B cell (primary cell): ENCODE data around the gene ZNF362. TPM values are rescaled to one million over a fixed set of nuclear protein-coding genes. Genes with fewer than 3 reads are reported as not detected.

Source experiments
- ATAC-seq: fragments of 200-7000 bp; cut with Tn5 transposase; one replicate; pipeline ENCODE4 v1.10.0; 2021; ENCODE audit warnings: low read depth, mild to moderate bottlenecking, moderate number of reproducible peaks, moderate library complexity
- CTCF ChIA-PET: fragments of 350-600 bp; sonication (Branson Sonifier 250); formaldehyde crosslinking; loops from one replicate; lab custom pipeline; 2021; ENCODE audit warnings: antibody characterized with exemption, inconsistent platforms; lab: Charles Lee
- POLR2A ChIA-PET: fragments of 350-600 bp; sonication (Branson Sonifier 250); formaldehyde crosslinking; loops from one replicate; lab custom pipeline; 2021; ENCODE audit warnings: antibody characterized with exemption; lab: Charles Lee
- DNase-seq: peaks from one replicate; pipeline ENCODE4 v3.0.0; 2013
- H2AFZ ChIP-seq: 2 replicates; pipeline ENCODE4 v1.6.1; 2012; ENCODE audit warnings: mild to moderate bottlenecking, low read depth, low read length; ENCODE audit not compliant: insufficient read depth, poor library complexity, severe bottlenecking
- H3K27ac ChIP-seq, 2 donors: 1 replicate in 1 of 2; 2 replicates in 1 of 2; pipeline ENCODE4 v1.5.1; 2012 to 2013; ENCODE audit warnings: low read length in 2 of 2, mild to moderate bottlenecking in 2 of 2, moderate library complexity in 1 of 2
- H3K27me3 ChIP-seq, 4 experiments: fragments of 200-600 bp in 1 of 4; sonication (generic) in 1 of 4; replicated peaks in 1 of 4; 1 replicate in 2 of 4; 2 replicates in 2 of 4; pipeline versions ENCODE4 v1.6.1 to v1.7.0; 2013 to 2016; ENCODE audit warnings: low read length in 3 of 4, mild to moderate bottlenecking in 2 of 4, mixed read lengths in 1 of 4, moderate library complexity in 1 of 4; ENCODE audit not compliant: insufficient read depth in 4 of 4, control insufficient read depth in 3 of 4; ENCODE audit errors: control extremely low read depth in 1 of 4
- H3K36me3 ChIP-seq, 2 experiments: replicated peaks in 1 of 2; 1 replicate in 1 of 2; 2 replicates in 1 of 2; pipeline versions ENCODE4 v1.6.1 to v1.7.1; 2013; ENCODE audit warnings: low read length in 1 of 2; ENCODE audit not compliant: insufficient read depth in 2 of 2, control insufficient read depth in 1 of 2; ENCODE audit errors: control extremely low read depth in 1 of 2, extremely low read depth in 1 of 2
- H3K4me1 ChIP-seq, 2 donors: fragments of 200-600 bp in 1 of 2; sonication (generic) in 1 of 2; 1 replicate in 1 of 2; 2 replicates in 1 of 2; pipeline versions ENCODE4 v1.5.1 to v1.6.1; 2013 to 2017; ENCODE audit warnings: low read length in 2 of 2; ENCODE audit not compliant: control insufficient read depth in 2 of 2, insufficient read depth in 2 of 2
- H3K4me2 ChIP-seq: replicated peaks from 2 replicates; pipeline ENCODE3; 2012; ENCODE audit warnings: mild to moderate bottlenecking, low read depth, low read length; ENCODE audit not compliant: poor library complexity, severe bottlenecking
- H3K4me3 ChIP-seq, 5 experiments: fragments of 200-600 bp in 1 of 5; sonication (generic) in 1 of 5; 1 replicate in 3 of 5; 2 replicates in 2 of 5; pipeline versions ENCODE4 v1.5.1 to v1.7.0; 2011 to 2016; ENCODE audit warnings: low read length in 4 of 5, mild to moderate bottlenecking in 4 of 5, low read depth in 2 of 5, control low read depth in 1 of 5, moderate library complexity in 1 of 5; ENCODE audit not compliant: insufficient read depth in 1 of 5; ENCODE audit errors: control extremely low read depth in 1 of 5, extremely low read depth in 1 of 5
- H3K79me2 ChIP-seq: fragments of 200-600 bp; sonication (generic); one replicate; pipeline ENCODE4 v1.6.0; 2016; ENCODE audit warnings: low read length; ENCODE audit not compliant: control insufficient read depth, insufficient read depth
- H3K9ac ChIP-seq: fragments of 200-600 bp; sonication (generic); 2 replicates; pipeline ENCODE4 v1.6.1; 2017; ENCODE audit warnings: mild to moderate bottlenecking, low read length, moderate library complexity
- H3K9me3 ChIP-seq, 3 donors: one replicate each; pipeline versions ENCODE4 v1.6.1 to v1.7.1; 2013; ENCODE audit warnings: low read length in 2 of 3; ENCODE audit not compliant: control insufficient read depth in 2 of 3, insufficient read depth in 1 of 3; ENCODE audit errors: control extremely low read depth in 1 of 3
- H4K20me1 ChIP-seq: 2 replicates; pipeline ENCODE4 v1.6.0; 2012; ENCODE audit warnings: mild to moderate bottlenecking, low read length; ENCODE audit not compliant: insufficient read depth, control insufficient read depth, poor library complexity, severe bottlenecking
- H3K27ac Mint-ChIP-seq: one replicate; pipeline ENCODE4 v1.8.0; 2021; ENCODE audit warnings: mixed read lengths
- H3K27me3 Mint-ChIP-seq: one replicate; pipeline ENCODE4 v1.8.0; 2021; ENCODE audit warnings: mixed read lengths
- H3K4me1 Mint-ChIP-seq: one replicate; pipeline ENCODE4 v1.8.0; 2021; ENCODE audit warnings: mixed read lengths
- H3K4me3 Mint-ChIP-seq: one replicate; pipeline ENCODE4 v1.8.0; 2021; ENCODE audit warnings: mixed read lengths
- H3K9me3 Mint-ChIP-seq: one replicate; pipeline ENCODE4 v1.8.0; 2022; ENCODE audit warnings: mixed read lengths; ENCODE audit not compliant: insufficient read depth
- CTCF ChIP-seq: fragments of 200-600 bp; IDR thresholded peaks from one replicate; pipeline ENCODE4 v1.8.0; 2022; ENCODE audit warnings: antibody characterized with exemption, mild to moderate bottlenecking
- EZH2 ChIP-seq: IDR thresholded peaks from 2 replicates; pipeline ENCODE4 v1.6.1; 2012; ENCODE audit warnings: borderline replicate concordance, low read depth, mild to moderate bottlenecking, moderate library complexity, low read length; ENCODE audit not compliant: insufficient read depth, poor library complexity, severe bottlenecking
- WGBS: methylation state at CpG from one replicate; pipeline ENCODE4 v1.1.5; 2013; ENCODE audit warnings: missing lambda C conversion rate; ENCODE audit not compliant: insufficient coverage; 5-methylcytosine and 5-hydroxymethylcytosine counted together
- intact Hi-C: fragments of 100-400 bp; cut with micrococcal nuclease; formaldehyde crosslinking; loops from one replicate; pipeline ENCODE4 v1.10.0; 2022
- polyA plus RNA-seq: library from polyadenylated mRNA; depleted of rRNA; stranded (reverse); fragments of >200 nt; gene quantifications from 2 replicates; pipeline ENCODE4 v1.2.3, GENCODE V29; 2012
- total RNA-seq, 2 donors: library from RNA; stranded (reverse); fragments of 120-200 nt in 1 of 2; gene quantifications; 1 replicate in 1 of 2; 2 replicates in 1 of 2; pipeline versions ENCODE4 v1.2.3 to v1.2.4, GENCODE V29; 2013 to 2022

The ZNF362 gene
- total and polyA plus RNA-seq, 2 donors (not counting 1 experiment from before 2014, with no cell fraction given), result 14.0 to 20.4 TPM

GRCh38 chr1:33319949-33320618 is 63.8 kb downstream of the ZNF362 start:
- no peak overlapping the region for H3K9ac ChIP-seq
- no peaks in the 10 kb centered on the region for H4K20me1 ChIP-seq
- ATAC-seq (no peak), DNase-seq (no peak)
- no peak overlapping the region for H3K27ac ChIP-seq
- Mint-ChIP-seq H3K27ac (no peak overlapping the region), H3K4me1 (no peaks in the 10 kb centered on the region), H3K9me3 (no peaks in the 10 kb centered on the region), H3K4me3 (no peak overlapping the region), H3K27me3 (no peaks in the 10 kb centered on the region)
- H3K4me1 ChIP-seq, result no peaks in the 10 kb centered on the region
- no peak overlapping the region for H2AFZ ChIP-seq
- no peaks in the 10 kb centered on the region for H3K79me2 ChIP-seq
- H3K36me3 ChIP-seq, result peaks cover 0 to 18% of the 10 kb centered on the region in 2 experiments
- H3K4me3 ChIP-seq, result no peak overlapping the region
- H3K4me2 ChIP-seq, result no peak overlapping the region
- no peaks in the 10 kb centered on the region for H3K9me3 ChIP-seq
- WGBS, result 98% methylated on average over 10 of the region's 12 CpGs
- intact Hi-C loops, result no loop called here
- ChIA-PET CTCF (interaction anchor here (1.1 kb wide), 1 partner anchor 24 kb away, joined by 4 read pairs; no protein-coding TSS in a partner anchor), POLR2A (no interaction called here)
- no peak for TF ChIP-seq EZH2
- TF ChIP-seq CTCF, result no peak
- H3K27me3 ChIP-seq, result no peaks in the 10 kb centered on the region

- no peaks in the 10 kb centered on the region for H3K9me3 ChIP-seq
- H3K27me3 ChIP-seq, result no peaks in the 10 kb centered on the region
- no peak within 1 kb of the TSS for H2AFZ ChIP-seq
- H3K79me2 ChIP-seq, result no peaks in the 10 kb centered on the region
- H3K4me1 Mint-ChIP-seq, result no peaks in the 10 kb centered on the region
- no peak within 1 kb of the TSS for H3K9ac ChIP-seq
- intact Hi-C loops, result no loop called here
- no peaks in the 10 kb centered on the region for H3K9me3 Mint-ChIP-seq
- peaks cover 0 to 24% of the 10 kb centered on the region in 2 experiments for H3K36me3 ChIP-seq
- POLR2A ChIA-PET, result no interaction called here
- no peak within 1 kb of the TSS for H3K4me3 ChIP-seq
- H3K4me1 ChIP-seq, result no peaks in the 10 kb centered on the region
- CTCF ChIA-PET, result interaction anchor here (1.1 kb wide), 1 partner anchor 25 kb away, joined by 4 read pairs; no protein-coding TSS in a partner anchor
- 87% methylated on average over 4 of the region's 8 CpGs for WGBS
- no peak within 1 kb of the TSS for H3K27ac Mint-ChIP-seq
- H3K27ac ChIP-seq, result no peak within 1 kb of the TSS
- H3K4me3 Mint-ChIP-seq, result no peak within 1 kb of the TSS
- no peak within 1 kb of the TSS for H3K4me2 ChIP-seq
- ATAC-seq, result no peak
- TF ChIP-seq CTCF (no peak), EZH2 (no peak)
- no peaks in the 10 kb centered on the region for H4K20me1 ChIP-seq
- DNase-seq, result no peak
- no peaks in the 10 kb centered on the region for H3K27me3 Mint-ChIP-seq
Measured at GRCh38 chr1:33320619-33321165, 64.4 kb downstream of the ZNF362 start, which contains the start of gene A3GALT2. TSS of gene A3GALT2 (minus strand) at chr1:33321098. CDS start at chr1:33321098, 0 bp downstream.
